Measurements from ENCODE around the gene LEKR1.

The LEKR1 gene

DNA sequence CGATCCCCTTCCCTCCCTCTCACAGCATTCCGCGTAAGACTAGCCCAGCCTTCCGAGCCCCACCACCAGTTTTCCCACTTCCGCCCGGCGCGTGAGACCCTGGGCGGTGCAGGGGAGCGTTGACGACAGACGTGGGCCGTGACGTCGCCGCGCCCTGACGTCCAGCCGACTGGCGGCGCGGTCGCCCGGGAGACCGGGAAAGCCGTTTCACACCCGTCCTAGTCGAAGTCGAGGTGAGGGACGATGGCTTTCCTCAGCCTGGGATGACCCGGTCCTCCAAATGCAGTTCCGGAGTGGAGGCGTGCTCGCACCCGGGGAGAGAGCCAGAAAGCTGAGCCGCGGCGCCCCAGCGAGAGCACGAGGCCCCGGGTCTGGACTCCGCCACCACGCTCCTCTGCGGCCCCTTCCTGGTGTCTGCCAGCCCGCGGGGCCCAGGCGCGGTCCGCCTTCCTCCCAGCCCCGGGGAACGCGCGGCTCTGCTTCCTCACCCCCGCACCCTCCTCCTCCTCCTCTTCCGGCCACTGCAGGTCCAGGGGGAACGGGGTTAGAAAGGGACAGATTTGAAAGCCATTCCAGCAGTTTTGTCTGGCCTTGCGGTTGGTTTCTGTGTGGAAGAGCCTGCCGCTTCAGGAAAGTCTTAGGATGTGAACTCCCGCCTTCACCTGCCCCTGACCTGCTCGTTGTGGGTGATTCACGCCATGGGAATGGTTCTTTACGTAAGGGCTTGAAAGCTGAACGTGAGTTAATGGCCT, at the start of gene LEKR1:
TSS of gene LEKR1 (plus strand) at position 210 of the 752 bp plus-strand sequence. CDS start 2,977 bp downstream, outside the sequence.
- H3K9me3 ChIP-seq (ENCODE audit: control insufficient read depth, insufficient read depth, low read depth, low read length): no peaks in the 10 kb centered on the region
- peak within 1 kb of the TSS; percentile 61 for H3K4me3 ChIP-seq (ENCODE audit: low read depth, low read length)
- peak within 1 kb of the TSS; percentile 65 for H3K27ac ChIP-seq (ENCODE audit: extremely low read depth, low read depth, low read length)
- H3K36me3 ChIP-seq (ENCODE audit: control insufficient read depth in 2 of 2, insufficient read depth in 1 of 2, low read length in 2 of 2): no peaks in the 10 kb centered on the region
- ChIA-PET POLR2A (interaction anchor here (0.7 to 1.0 kb wide), 2 partner anchors 15 to 152 kb away, joined by 3 read pairs; partner anchors contain the start of gene TIPARP), CTCF (interaction anchor here (0.6 kb wide), 2 partner anchors 31 to 292 kb away, joined by 4 read pairs; no protein-coding TSS in a partner anchor)
- no peaks in the 10 kb centered on the region for H3K4me1 ChIP-seq (ENCODE audit: control insufficient read depth, insufficient read depth, low read length)
- peak; percentile 93 for TF ChIP-seq ZNF366 (tag by site-specific recombination; conservative IDR thresholded peaks at IDR 0.05)
- TF ChIP-seq ZSCAN16 (tag by site-specific recombination; IDR thresholded peaks at IDR 0.05): no peak
- no peak for TF ChIP-seq ZNF510 (tag by site-specific recombination; IDR thresholded peaks at IDR 0.05; ENCODE audit: insufficient replicate concordance)
- TF ChIP-seq ZBTB49 (tag by site-specific recombination; IDR thresholded peaks at IDR 0.05; ENCODE audit: low read depth): no peak
- TF ChIP-seq ZNF214 (tag by site-specific recombination; IDR thresholded peaks at IDR 0.05; ENCODE audit: borderline replicate concordance): no peak
- no peak for TF ChIP-seq CTCF (tag by site-specific recombination; IDR thresholded peaks at IDR 0.05)
- TF ChIP-seq HIC1 (tag by site-specific recombination; IDR thresholded peaks at IDR 0.05): peak; percentile 44
- TF ChIP-seq, protein P1, sequence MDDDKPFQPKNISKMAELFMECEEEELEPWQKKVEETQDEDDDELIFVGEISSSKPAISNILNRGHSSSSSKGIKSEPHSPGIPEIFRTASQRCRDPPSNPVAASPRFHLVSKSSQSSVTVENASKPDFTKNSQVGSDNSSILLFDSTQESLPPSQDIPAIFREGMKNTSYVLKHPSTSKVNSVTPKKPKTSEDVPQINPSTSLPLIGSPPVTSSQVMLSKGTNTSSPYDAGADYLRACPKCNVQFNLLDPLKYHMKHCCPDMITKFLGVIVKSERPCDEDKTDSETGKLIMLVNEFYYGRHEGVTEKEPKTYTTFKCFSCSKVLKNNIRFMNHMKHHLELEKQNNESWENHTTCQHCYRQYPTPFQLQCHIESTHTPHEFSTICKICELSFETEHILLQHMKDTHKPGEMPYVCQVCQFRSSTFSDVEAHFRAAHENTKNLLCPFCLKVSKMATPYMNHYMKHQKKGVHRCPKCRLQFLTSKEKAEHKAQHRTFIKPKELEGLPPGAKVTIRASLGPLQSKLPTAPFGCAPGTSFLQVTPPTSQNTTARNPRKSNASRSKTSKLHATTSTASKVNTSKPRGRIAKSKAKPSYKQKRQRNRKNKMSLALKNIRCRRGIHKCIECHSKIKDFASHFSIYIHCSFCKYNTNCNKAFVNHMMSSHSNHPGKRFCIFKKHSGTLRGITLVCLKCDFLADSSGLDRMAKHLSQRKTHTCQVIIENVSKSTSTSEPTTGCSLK (tag by site-specific recombination; IDR thresholded peaks at IDR 0.05): no peak
- TF ChIP-seq ZNF266 (tag by site-specific recombination; IDR thresholded peaks at IDR 0.05; ENCODE audit: low read depth): no peak
- TF ChIP-seq PRDM2 (tag by site-specific recombination; IDR thresholded peaks at IDR 0.05; ENCODE audit: borderline replicate concordance): no peak
- TF ChIP-seq, protein P2, sequence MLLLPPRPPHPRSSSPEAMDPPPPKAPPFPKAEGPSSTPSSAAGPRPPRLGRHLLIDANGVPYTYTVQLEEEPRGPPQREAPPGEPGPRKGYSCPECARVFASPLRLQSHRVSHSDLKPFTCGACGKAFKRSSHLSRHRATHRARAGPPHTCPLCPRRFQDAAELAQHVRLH (tag by site-specific recombination; IDR thresholded peaks at IDR 0.05): 0 out of 2 replicates have a peak, but pooled peaks have one; percentile 8
- TF ChIP-seq OVOL3 (tag by site-specific recombination; IDR thresholded peaks at IDR 0.05): no peak
- TF ChIP-seq, protein P3, sequence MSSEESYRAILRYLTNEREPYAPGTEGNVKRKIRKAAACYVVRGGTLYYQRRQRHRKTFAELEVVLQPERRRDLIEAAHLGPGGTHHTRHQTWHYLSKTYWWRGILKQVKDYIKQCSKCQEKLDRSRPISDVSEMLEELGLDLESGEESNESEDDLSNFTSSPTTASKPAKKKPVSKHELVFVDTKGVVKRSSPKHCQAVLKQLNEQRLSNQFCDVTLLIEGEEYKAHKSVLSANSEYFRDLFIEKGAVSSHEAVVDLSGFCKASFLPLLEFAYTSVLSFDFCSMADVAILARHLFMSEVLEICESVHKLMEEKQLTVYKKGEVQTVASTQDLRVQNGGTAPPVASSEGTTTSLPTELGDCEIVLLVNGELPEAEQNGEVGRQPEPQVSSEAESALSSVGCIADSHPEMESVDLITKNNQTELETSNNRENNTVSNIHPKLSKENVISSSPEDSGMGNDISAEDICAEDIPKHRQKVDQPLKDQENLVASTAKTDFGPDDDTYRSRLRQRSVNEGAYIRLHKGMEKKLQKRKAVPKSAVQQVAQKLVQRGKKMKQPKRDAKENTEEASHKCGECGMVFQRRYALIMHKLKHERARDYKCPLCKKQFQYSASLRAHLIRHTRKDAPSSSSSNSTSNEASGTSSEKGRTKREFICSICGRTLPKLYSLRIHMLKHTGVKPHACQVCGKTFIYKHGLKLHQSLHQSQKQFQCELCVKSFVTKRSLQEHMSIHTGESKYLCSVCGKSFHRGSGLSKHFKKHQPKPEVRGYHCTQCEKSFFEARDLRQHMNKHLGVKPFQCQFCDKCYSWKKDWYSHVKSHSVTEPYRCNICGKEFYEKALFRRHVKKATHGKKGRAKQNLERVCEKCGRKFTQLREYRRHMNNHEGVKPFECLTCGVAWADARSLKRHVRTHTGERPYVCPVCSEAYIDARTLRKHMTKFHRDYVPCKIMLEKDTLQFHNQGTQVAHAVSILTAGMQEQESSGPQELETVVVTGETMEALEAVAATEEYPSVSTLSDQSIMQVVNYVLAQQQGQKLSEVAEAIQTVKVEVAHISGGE (tag by site-specific recombination; conservative IDR thresholded peaks at IDR 0.05; ENCODE audit: low read depth): peak; percentile 66
- TF ChIP-seq KLF16 (tag by site-specific recombination; IDR thresholded peaks at IDR 0.05): peak; percentile 68
- TF ChIP-seq ZNF664 (tag by site-specific recombination; IDR thresholded peaks at IDR 0.05): no peak
- TF ChIP-seq KLF1 (tag by site-specific recombination; IDR thresholded peaks at IDR 0.05): peak; percentile 31; the same call in 1 of the 2 replicates
